Tongue (tissue), 2 donors: ENCODE measurements around the gene PLEKHG2. TPM values are rescaled to one million over a fixed set of nuclear protein-coding genes. Genes with fewer than 3 reads are reported as not detected.

ENCODE experiments used
- DNase-seq: peaks from one replicate; pipeline ENCODE4 v3.0.0-alpha.2; 2015
- total RNA-seq: library from RNA; depleted of rRNA; stranded (reverse); fragments of >200 nt; gene quantifications from one replicate; pipeline ENCODE4 v1.2.3, GENCODE V29; 2014

Gene PLEKHG2
- total RNA-seq, 1 donor from 2014 or later = 20.9 TPM

DNA sequence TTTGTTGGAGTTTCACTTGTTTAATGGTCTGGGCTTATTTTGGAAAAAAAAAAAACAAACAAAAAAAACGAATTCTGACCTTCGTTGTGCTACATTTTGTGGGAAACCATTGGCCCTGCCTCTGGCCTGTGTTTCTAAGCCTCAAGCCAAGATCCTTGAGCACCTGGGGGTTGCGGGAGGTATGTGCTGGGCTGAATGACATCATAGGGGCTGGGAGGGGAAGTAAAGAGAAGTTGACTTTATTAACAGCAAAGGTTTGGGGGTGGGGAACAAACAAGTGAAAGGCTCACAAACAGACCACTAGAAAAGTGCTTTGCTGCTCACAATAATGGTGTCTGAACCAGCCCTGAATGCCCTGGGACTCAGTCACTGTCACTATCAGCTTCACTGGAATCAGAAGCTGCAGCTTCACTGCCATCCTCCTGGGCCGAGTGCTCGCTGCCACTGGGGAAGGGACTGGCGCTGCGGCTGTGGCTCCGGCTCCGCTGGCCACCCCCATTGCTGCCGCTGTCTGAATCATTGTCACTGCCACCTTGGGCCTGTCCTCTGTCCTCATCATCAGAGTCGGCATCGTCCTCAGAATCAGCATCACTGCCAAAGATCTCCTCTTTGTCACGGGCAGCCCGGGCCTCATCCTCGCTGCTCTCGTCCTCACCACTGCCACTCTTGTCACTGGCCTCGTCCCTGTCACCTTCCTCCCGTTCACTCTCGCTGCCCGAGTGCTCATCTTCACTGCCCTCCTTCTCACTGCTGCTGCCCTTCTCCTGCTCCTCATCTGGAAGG, 26.6 kb upstream of the PLEKHG2 start:
- DNase-seq = no peak

DNA sequence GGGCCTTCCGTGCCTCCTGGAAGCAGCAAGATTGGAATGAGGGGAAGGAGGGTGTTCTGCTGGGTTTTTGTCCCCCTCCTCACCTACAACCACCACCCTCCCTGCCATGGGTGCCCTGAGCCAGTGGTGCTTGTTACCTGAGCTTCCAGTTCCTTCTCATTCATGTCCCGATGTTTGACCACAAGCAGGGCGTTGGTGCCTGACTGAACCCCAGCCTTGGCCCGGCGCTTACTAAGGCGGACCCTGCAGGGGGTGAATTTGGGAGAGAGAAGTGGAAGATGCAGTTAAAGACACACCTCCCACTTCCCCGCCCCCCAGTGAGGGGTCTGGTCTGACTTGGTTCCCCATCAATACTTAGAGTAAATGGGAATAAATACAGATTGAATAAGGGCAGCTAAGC, 25.9 kb upstream of the PLEKHG2 start:
- no peak for DNase-seq

DNA sequence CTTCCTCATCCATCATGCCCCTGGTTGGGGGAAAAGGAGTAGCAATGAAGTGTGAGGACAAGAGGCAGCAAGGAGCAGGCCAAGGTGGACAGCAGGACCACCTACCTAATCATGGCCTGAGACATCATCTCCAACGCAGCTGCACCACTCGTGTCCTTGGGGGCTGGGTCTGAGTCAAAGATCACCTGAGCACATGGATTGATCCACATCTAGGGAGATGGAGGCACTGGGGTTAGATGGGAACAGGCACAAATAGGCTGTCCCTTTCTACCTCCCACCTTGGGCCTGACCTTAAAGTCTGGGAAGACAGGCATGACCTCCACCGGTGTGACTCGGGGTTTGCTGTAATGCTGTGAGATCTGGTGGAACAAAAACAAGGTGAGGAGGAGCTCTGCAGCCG, 23.8 kb upstream of the PLEKHG2 start:
- DNase-seq = no peak

DNA sequence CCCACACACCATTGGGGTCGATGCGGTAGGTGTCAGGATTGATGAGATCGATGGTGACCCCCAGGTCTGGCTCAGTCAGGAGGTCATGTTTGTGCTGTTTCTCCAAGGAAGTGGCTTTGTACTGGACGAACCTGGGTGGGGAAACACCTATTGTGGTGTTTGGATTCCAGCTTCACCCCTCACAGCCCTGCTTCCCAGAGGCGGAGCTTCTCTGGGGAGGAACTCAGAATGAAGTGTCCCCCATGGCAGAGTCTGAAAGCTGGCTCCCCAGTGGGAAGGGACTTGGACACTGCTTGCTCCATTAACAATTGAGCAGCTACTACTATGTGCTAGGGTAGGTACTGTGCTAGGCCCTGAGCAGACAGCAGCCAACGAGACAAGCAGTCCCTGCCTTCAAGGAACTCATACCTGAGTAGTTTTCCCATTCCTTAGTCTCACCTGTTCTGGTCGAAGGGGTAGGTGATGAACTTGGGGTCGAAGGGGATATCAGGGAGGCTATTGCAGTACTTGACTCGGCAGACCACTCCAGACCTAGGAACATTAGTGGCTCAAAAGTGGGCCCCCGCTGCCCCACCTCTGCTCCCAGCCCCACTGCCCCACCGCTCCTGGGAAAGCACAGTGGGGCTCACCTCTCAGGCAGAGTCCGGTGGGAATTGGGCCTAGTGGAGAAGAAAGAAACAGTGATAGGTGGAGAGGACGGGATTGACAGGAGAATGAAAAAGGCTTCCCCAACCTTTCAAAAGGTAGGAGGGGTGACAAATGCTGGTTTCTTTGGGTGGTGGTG, 22.6 kb upstream of the PLEKHG2 start:
- no peak for DNase-seq

DNA sequence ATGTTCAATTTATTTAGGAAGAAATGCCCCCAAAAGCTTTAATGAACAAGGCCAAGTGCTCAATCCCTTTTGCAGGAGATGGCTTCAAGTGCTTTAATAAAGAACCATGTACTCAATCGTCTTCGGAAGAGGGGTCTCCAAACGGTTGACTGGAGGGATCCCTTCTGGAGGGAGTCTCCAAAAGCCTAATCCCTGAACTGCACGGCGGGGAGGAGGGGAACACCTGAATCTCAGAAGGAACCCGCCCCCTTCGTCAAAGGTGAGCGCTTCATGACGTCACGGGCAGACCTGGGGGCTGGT, 22.1 kb upstream of the PLEKHG2 start:
- DNase-seq = no peak

DNA sequence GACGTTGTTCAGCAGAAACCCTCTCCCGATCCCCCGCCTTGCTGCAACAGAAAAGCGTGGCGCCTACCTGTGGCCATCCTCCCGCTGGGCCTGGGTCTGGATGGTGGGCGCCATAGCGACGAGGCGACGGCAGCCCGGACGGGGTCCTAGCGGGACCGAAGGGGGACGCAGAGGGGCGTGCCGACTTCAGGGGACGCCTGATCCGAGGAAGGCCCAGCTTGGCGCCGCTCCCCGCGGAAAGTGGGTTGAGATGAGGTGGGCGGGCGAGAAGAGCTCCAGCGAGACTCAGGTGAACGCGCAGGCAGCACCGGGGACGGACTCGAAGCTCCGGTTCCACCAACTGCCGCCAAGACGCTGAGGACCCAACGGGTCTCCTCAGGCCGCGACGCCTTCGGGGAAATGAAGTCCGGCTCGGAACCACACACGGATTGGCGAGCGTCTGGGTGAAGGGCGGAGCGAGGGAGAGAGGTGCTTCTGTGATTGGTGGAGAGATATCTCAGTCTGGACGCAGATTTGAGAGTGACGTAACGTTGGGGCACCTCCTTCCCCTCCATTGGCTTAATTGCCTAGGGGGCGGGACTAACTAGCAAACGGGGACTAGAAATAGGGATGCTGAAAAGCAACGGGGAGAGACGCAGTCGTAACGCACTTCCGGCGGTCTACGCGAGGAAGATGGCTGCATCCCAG, 21.6 kb upstream of the PLEKHG2 start, which contains the start of the genes MED29 and PAF1:
MED29 (plus strand) TSS at position 628 of the 687 bp plus-strand sequence; CDS start at position 673, 45 bp downstream.
PAF1 (minus strand) TSS at position 356 of the 687 bp plus-strand sequence; CDS start at position 114, 242 bp downstream.
- peak; percentile 100 for DNase-seq

DNA sequence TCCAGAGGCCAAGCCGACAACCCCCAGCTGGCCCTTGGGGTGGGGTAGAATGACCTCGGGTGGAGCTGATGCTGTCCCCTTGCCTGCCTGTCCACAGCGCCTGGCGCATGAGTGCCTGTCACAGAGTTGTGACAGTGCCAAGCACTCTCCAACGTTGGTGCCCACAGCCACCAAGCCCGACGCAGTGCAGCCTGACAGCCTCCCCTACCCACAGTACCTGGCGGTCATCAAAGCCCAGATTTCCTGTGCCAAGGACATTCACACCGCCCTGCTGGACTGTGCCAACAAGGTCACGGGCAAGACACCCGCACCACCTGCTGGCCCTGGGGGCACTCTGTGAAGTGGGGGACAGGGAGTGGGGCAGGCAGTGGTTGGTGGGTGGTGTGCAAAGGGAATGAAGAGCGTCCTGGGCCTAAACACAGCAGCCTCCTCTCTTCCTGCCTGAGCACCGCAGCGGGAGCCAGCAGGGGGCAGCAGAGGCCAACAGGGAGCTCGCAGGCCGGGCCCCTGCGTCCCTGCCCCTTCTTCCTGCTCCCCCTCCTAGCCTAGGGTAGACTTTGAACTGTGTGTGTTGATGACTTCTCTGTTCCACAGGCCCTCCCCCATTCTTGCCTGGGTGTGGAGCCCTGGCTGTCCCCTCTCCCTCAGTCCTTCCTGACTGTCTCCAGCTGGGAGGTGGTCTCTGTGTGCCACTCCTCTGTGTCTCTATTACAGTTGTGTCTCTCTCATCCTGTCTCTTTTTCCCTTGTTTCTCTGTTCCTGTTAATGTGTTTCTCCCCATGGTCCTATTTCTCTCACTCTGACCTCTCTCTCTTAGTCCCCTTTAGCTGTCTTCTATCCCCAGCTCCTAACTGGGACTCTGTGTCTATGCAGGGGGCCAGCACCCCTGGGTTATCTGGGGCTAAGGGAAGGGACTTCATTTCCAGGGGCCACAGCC, 14.8 kb upstream of the PLEKHG2 start:
- peak; percentile 92 for DNase-seq

DNA sequence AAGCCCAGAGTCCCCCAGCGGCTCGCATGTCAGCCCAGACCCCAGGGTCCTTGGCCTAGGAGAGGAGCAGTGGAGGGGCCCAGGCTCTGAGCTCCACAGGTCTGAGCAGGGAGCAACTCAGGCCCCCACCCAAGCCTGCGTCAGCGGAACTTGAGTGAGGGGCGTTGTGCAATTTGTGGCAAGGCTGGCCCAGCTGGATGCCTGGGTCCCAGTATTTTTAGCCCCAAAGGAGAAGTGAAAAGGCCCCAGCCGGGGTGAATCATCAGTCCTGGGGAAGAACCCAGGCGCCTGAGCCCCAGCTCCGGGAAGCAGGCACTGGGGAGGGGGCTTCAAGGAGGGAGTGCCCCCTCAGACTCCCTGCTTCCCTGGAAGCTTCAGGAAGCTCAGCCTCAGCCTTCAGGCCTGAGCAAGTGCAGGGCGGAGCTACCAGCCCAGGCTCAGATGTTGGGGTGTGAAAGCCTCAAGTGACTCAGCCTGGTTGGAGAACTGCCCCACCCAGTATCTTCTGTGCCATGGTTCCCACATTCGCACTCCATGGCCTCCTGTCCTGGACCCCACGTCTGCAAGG, 14.1 kb upstream of the PLEKHG2 start:
- no peak for DNase-seq

DNA sequence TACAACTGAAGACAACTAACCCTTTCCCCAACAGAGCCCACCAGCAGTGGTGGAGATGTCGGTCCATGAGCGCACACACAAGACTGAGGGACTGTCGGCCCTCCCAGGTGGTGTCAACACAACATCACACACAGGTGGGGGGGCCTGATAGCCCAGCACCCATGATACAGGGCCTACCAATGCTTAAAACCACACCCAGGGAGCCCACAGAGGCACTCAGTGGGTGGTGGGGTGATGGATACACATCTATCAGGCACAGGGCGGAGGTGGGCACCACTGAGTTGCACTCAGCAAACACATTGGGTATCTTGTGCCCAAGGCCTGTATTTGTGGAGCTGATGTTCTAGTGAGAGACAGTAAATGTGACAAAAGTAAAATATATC, 12.8 kb upstream of the PLEKHG2 start:
- DNase-seq = no peak

DNA sequence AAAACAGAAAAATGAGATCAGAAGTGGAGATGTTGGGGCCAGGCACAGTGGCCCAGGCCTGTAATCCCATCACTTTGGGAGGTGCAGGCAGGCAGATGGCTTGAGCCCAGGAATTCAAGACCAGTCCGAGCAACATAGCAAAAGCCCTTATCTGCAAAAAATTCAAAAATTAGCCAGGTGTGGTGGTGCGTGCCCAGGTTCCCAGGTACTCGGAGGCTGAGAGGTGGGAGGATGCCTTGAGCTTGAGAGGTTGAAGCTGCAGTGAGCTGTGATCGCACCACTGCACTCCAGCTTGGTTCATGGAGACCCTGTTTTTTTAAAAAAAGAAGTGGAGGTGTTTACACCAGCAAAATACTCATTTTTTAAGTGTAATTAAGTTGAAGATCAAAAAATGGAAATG, 12.4 kb upstream of the PLEKHG2 start:
- no peak for DNase-seq

DNA sequence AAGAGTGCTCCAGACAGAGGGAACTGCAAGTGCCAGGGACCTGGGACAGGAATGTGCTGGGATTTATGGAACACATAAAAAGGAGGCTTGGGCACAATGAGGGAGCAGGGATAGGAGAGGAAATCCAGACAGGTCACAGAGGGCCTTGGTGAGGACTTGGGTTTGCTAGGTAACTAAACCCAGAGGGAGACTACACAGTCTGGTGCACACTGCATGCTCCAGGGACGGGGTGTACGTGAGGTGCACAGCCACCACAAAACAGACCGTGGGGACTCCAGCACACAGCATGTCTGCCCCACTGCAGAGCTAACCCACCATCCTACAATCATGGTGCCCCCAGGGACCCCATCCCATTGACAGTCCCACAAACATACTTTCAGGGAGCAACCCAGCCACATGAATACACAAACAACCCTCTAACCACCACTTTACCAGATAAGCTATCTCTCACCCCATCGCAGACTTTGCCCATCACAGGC, 11.4 kb upstream of the PLEKHG2 start:
- DNase-seq = no peak

DNA sequence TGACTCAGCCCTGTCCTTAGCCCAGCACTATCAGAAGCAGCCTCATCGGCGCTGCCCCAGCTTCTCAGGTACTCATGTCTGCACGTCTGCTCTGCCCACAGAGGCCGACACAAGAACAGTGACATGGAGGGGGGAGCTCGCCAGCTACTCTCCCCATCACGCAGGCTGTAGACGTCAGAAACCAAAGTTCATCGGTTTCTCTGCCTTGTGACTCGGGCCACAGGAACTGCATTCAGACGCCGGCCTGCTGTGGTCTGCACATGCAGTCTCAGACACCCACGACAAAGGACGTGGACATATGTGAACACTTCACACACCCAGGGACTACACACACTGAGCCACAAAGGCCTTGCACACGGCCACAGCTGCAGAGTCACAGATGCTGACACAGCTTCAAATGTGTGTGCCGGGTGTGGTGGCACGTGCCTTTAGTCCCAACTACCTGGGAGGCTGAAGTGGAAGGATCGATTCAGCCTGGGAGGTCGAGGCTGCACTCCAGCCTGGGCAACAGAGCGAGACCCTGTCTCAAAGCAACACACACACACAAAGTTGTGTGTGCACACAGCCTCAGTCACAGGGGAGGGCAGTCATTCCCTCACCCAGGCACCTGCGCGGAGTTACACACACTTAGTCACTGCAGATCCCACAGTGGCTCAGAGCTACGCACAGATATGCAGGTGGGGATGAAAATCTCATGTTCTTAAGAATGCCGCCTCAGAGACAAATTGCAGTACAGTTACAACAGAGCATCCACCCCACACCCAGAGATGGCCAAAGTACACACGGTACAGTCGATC, 10.7 kb upstream of the PLEKHG2 start:
- no peak for DNase-seq

DNA sequence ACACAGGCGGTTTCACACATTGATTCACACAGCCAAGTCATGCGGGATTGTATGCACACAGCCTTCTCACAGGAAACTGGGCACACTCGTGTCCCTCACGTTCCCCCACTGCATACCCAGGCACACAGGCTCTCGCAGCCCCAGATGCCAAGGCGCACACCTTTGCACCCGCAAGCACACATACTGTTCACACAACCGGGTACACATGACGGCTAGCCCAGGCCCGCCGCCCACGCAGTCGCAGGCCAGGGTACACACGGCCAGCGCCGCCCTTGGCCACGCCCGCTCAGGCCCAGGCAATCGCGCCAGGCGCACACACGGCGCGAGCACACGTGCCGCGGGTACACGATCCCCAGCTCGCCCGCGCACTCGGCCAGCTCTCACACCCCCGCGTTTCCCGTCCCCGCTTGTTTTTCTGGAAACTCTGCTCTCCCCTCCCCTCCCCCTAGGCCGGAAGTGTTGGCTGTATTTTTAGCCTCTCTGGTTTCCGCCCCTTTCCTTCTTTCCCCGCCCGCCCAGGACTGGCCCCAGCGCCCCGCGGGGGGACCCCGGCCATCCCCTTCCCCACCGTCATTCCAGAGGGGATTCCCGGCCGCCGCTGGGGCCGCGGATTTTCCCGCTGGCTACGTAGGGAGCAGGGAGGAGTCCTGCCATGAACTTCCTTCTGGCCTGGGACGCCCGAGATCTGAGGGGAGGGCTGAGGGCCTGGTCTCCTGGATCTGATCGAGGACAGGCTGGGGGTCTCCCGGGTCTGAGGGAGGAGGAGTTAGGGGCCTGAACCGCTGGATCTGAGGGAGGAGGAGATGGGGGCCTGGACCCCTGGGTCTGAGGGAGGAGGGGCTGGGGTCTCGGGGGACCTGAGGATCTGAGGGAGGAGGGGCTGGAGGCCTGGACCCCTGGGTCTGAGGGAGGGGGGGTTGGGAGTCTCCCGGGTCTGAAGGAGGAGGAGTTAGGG, 9.8 kb upstream of the PLEKHG2 start:
- DNase-seq = peak; percentile 95

DNA sequence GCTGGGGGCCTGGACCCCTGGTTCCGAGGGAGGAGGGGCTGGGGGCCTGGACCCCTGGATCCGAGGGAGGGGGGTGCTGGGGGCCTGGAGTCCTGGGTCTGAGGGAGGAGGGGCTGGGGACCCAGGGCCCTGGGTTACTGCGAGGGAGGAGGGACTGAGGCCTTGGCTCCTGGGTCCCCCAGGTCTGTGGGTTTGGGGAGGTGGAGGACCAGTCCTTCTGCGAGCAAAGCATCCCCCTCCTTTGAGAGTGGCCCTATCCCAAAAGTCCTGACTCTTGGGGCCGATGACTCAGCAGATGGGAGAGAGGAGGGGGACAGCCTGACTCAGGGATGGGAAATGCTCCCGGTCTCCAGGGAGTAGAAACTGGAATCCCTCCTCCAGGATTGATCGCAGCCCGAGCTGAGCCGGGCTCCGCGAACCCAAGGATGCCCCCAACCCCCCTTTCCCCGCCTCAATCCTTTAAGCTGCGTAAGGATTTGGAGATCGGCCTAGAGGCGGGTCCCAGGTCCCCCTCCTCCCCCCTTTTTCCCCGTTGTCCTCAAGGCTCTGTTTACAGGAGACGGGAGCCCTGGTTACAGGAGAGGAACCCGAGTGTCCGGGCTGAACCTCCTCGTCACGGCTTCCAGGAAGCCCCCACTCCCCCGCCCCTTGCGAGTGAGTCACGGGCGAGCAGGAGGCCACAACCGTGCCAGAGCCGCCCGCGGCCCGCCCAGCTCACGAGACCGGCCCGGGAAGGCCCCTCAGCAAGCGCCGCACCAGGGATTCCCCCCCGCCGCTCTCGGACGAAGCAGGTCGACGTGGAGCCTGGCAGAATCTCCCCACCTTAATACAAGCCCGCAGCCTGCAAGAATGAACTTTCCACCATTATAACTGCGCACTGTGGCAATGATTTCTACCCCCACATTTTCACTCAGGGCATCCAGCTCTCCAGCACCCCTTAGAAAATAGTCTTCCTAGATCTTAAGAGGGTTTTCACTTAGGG, 8.8 kb upstream of the PLEKHG2 start:
- peak; percentile 96 for DNase-seq

DNA sequence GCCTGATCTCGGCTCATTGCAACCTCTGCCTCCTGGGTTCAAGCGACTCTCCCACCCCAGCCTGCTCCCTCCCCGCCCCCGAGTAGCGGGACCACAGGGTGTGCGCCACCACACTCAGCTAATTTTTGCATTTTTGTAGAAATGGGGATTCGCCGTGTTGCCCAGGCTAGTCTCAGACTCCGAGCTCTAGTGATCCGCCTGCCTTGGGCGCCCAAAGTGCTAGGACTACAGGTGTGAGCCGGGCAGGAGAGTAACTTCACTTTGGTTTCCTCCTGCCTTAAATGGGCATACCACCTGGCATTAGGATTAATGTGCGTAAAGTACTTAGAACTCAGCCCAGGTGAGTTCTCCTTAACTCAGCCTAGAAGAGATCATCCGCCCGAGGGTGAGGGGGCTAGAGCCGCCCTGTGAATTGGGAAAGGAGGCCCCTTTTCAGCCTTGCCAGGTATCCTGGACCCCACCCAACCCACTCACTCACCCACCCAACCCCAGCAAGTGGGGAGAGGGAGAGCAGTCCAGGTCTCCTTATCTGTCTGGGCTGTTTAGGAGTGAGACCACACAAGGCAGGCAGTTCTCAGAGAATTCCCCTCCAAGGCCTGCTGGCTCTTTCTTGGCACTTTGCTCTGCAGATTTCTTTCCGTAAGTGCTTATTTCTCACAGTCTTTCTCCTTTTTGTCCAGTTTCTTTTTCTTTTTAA, 7.1 kb upstream of the PLEKHG2 start:
- DNase-seq = no peak

DNA sequence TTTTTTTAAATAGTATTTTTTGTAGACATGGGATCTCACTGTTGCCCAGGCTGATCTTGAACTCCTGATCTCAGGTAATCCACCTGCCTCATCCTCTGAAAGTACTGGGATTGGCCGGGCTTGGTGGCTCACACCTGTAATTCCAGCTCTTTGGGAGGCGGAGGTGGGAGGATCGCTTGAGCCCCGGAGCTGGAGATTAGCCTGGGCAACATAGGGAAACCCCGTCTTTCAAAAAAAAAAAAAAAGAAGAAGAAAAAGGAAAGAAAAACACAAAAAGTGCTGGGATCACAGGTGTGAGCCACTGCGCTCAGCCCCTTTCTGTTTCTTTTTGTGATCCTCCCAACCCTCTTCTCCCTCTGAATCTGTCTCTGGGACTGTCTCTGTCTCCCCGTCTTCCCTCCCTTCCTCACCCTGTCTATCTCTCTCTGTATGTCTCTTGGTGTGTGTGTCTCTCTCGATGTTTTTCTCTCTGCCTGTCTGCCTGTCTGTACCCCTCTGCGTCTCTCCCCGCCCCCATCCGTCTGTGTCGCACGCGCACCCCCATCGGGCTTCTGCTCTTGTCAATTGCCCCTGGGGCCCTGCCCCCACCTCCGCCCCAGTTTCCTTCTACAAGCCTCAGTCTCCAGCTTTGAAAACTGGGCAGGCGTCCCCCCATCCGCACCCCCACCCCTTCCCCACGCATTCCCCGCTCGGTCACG, 6.4 kb upstream of the PLEKHG2 start:
- DNase-seq = no peak
